AG04450 (cell line): ENCODE data around the gene ZBTB20. TPM values are rescaled to one million over a fixed set of nuclear protein-coding genes. Genes with fewer than 3 reads are reported as not detected.

Experiments used
- CTCF ChIA-PET: fragments of 300-600, 350-600 bp; formaldehyde crosslinking; extraction: SDS; loops from one replicate; lab custom pipeline; 2022; ENCODE audit warnings: antibody characterized with exemption, inconsistent platforms; lab: Charles Lee
- POLR2A ChIA-PET: fragments of 350-600 bp; formaldehyde crosslinking; extraction: SDS; loops from one replicate; lab custom pipeline; 2021; ENCODE audit warnings: antibody characterized with exemption, inconsistent platforms; lab: Yijun Ruan, JAX
- DNase-seq: peaks from one replicate; pipeline ENCODE4 v3.0.0-alpha.2; 2011; ENCODE audit warnings: low read depth, low spot score
- H3K27ac ChIP-seq: one replicate; pipeline ENCODE4 v1.5.1; 2012; ENCODE audit warnings: low read depth, low read length, control low read depth
- H3K27me3 ChIP-seq: one replicate; pipeline ENCODE4 v1.6.0; 2012; ENCODE audit warnings: low read length; ENCODE audit not compliant: control insufficient read depth, insufficient read depth
- H3K4me3 ChIP-seq: 2 replicates; pipeline ENCODE4 v1.5.1; 2011; ENCODE audit warnings: mild to moderate bottlenecking, low read depth, low read length, control low read depth
- H3K9me3 ChIP-seq: 2 replicates; pipeline ENCODE4 v1.5.1; 2012; ENCODE audit warnings: low read length; ENCODE audit not compliant: control insufficient read depth, insufficient read depth
- polyA plus RNA-seq: library from polyadenylated mRNA; depleted of rRNA; stranded (reverse); fragments of >200 nt; gene quantifications from 2 replicates; pipeline ENCODE4 v1.2.3, GENCODE V29; 2011
- TF ChIP-seq, protein P1 (sequence below): IDR thresholded peaks from 2 replicates; pipeline ENCODE4 v1.5.1; 2011; ENCODE audit warnings: low read depth, low read length, control low read depth, inconsistent platforms

The ZBTB20 gene
- polyA plus RNA-seq, 1 experiment: 3.0 TPM

DNA sequence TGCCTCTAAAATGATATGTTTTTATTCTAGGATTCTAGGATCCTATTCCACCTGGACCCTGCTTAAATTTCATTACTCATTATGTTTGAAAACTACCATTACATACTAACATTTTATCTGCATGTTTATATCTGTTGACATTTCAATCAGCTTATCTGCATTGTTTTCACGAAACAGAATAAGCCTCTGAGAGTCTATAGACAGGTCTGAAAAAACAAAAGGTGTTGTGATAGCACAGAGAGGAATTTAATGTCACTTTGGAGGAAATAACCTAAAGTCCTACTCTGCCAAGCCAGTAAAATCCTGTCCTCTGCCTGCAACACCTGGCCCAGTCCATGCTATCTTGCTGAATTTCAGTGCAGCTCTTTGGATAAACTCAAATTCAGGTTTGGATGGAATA, 315.2 kb downstream of the ZBTB20 start:
- Histone ChIP-seq H3K4me3 (no peak overlapping the region), H3K9me3 (no peaks in the 10 kb centered on the region), H3K27me3 (no peaks in the 10 kb centered on the region), H3K27ac (no peak overlapping the region)
- ChIA-PET POLR2A (no interaction called here), CTCF (interaction anchor here (0.9 to 1.2 kb wide), 2 partner anchors 261 to 386 kb away, joined by 3 to 4 read pairs; no protein-coding TSS in a partner anchor)
- no peak for DNase-seq
- TF ChIP-seq, protein P1, sequence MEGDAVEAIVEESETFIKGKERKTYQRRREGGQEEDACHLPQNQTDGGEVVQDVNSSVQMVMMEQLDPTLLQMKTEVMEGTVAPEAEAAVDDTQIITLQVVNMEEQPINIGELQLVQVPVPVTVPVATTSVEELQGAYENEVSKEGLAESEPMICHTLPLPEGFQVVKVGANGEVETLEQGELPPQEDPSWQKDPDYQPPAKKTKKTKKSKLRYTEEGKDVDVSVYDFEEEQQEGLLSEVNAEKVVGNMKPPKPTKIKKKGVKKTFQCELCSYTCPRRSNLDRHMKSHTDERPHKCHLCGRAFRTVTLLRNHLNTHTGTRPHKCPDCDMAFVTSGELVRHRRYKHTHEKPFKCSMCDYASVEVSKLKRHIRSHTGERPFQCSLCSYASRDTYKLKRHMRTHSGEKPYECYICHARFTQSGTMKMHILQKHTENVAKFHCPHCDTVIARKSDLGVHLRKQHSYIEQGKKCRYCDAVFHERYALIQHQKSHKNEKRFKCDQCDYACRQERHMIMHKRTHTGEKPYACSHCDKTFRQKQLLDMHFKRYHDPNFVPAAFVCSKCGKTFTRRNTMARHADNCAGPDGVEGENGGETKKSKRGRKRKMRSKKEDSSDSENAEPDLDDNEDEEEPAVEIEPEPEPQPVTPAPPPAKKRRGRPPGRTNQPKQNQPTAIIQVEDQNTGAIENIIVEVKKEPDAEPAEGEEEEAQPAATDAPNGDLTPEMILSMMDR: no peak

DNA sequence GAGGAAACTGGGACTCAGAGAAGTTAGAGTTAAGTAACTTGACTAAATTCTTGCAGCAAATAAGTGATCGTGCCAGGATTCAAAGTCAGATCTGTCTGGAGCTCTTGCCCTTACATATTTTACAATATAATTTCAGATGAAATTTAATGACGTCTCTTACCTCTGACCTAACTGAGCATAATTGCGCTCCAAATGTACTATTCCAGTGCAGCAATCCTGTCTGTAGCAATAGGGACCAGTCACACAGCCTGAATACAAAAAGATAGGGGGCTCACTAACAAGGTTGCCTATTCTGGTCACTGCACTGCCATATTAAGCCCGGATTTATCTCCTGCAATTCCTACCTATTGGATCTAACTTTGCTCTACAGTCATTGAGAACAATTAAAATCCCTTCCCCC, 316.4 kb downstream of the ZBTB20 start:
- POLR2A ChIA-PET: no interaction called here
- TF ChIP-seq, protein P1: no peak
- H3K27me3 ChIP-seq: no peaks in the 10 kb centered on the region
- H3K9me3 ChIP-seq: no peaks in the 10 kb centered on the region
- CTCF ChIA-PET: interaction anchor here (0.6 to 1.7 kb wide), 2 partner anchors 128 to 261 kb away, joined by 3 to 6 read pairs; no protein-coding TSS in a partner anchor
- no peak for DNase-seq
- no peak overlapping the region for H3K4me3 ChIP-seq
- H3K27ac ChIP-seq: no peak overlapping the region

DNA sequence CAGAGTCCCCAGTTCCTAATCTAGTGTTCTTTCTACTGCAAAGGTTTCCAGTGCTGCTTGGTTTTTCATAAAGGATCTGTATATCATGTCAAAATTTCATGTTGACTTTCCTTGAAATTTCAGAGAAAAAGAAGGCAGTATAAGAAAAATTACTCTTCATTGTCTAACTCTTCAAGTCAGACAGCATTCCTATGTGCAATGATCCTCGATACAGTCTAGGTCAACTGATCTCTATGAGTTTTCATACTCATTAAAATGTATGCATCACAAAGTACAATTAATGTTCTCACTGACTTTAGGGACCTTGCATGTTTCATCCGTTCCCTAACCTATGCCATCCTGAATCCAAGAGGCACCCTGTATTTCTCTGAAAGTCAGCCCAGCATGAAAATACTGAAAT, 317.3 kb downstream of the ZBTB20 start:
- H3K27ac ChIP-seq: no peak overlapping the region
- POLR2A ChIA-PET: no interaction called here
- TF ChIP-seq, protein P1: no peak
- CTCF ChIA-PET: interaction anchor here (0.6 to 1.7 kb wide), 3 partner anchors 262 to 1624 kb away, joined by 3 to 6 read pairs (median 6); no protein-coding TSS in a partner anchor
- no peaks in the 10 kb centered on the region for H3K9me3 ChIP-seq
- no peak overlapping the region for H3K4me3 ChIP-seq
- no peaks in the 10 kb centered on the region for H3K27me3 ChIP-seq
- DNase-seq: no peak

DNA sequence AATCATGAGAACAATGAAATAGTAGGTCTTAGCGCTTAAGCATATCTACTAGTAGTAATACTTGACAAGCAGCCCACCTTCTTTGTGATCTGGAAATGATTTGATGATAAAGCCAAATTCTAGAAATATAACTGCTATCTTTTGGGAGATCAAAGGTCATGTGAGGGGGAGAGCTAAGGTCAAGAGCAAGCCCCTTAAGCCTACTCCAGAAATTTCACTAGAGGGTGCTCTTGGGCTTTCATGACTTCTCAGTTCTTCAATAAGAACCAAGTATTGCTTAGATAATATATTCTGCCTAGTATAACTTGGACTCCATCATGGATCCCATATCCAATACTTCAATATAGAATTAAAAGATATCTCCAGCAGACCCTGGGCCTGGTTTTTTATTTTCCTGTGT, 319.6 kb downstream of the ZBTB20 start:
- ChIA-PET POLR2A (no interaction called here), CTCF (interaction anchor here (0.8 to 1.6 kb wide), 7 partner anchors 264 to 425 kb away, joined by 3 to 13 read pairs (median 4); no protein-coding TSS in a partner anchor)
- TF ChIP-seq, protein P1: peak; percentile 70
- no peak for DNase-seq
- Histone ChIP-seq H3K9me3 (no peaks in the 10 kb centered on the region), H3K27me3 (no peaks in the 10 kb centered on the region), H3K27ac (no peak overlapping the region), H3K4me3 (no peak overlapping the region)

GRCh38 chr3:114824014-114824413, 323.1 kb downstream of the ZBTB20 start:
- Histone ChIP-seq H3K9me3 (no peaks in the 10 kb centered on the region), H3K27ac (no peak overlapping the region), H3K27me3 (no peaks in the 10 kb centered on the region), H3K4me3 (no peak overlapping the region)
- TF ChIP-seq, protein P1: no peak
- ChIA-PET POLR2A (no interaction called here), CTCF (interaction anchor here (0.6 to 2.2 kb wide), 3 partner anchors 268 to 406 kb away, joined by 5 to 9 read pairs (median 6); no protein-coding TSS in a partner anchor)
- DNase-seq: no peak
